Body of pancreas (tissue), 4 donors: ENCODE results near the gene CYB5RL. TPM values are rescaled to one million over a fixed set of nuclear protein-coding genes. Genes with fewer than 3 reads are reported as not detected.

ENCODE experiments used
- ATAC-seq: fragments of 150-250 bp; one replicate; pipeline ENCODE4 v1.9.1; 2016
- DNase-seq, 4 donors: peaks; one replicate each; pipeline ENCODE4 v3.0.0-alpha.2; 2019
- H3K27ac ChIP-seq, 4 donors: fragments of 200-600 bp; sonication (generic); 1 replicate in 3 of 4; 2 replicates in 1 of 4; pipeline versions ENCODE4 v1.5.1 to v1.6.1; 2016 to 2019; ENCODE audit warnings: mild to moderate bottlenecking in 1 of 4, mixed read lengths in 1 of 4, moderate library complexity in 1 of 4
- H3K27me3 ChIP-seq, 2 donors: fragments of 200-600 bp; sonication (generic); one replicate each; pipeline ENCODE4 v1.6.0; 2016; ENCODE audit warnings: mild to moderate bottlenecking in 1 of 2
- H3K36me3 ChIP-seq, 2 donors: fragments of 200-600 bp; sonication (generic); replicated peaks in 1 of 2; 2 replicates each; pipeline ENCODE4 v1.5.1; 2016; ENCODE audit warnings: low read depth in 2 of 2; ENCODE audit not compliant: insufficient read depth in 1 of 2
- H3K4me1 ChIP-seq: fragments of 200-600 bp; sonication (generic); one replicate; pipeline ENCODE4 v1.6.0; 2016
- H3K4me3 ChIP-seq, 2 donors: fragments of 200-600 bp; sonication (generic); 1 replicate in 1 of 2; 2 replicates in 1 of 2; pipeline ENCODE4 v1.5.1; 2016 to 2019
- H3K9me3 ChIP-seq, 3 donors: fragments of 200-600 bp; sonication (generic); 1 replicate in 2 of 3; 2 replicates in 1 of 3; pipeline ENCODE4 v1.5.1; 2016
- CTCF ChIP-seq, 7 experiments: fragments of 450-650 bp in 4 of 7; fragments of 200-600 bp in 3 of 7; sonication (generic) in 3 of 7; IDR thresholded peaks; one replicate each; pipeline ENCODE4 v1.5.1; 2016 to 2019; ENCODE audit warnings: antibody characterized with exemption in 7 of 7
- POLR2A ChIP-seq, 3 donors: fragments of 450-650 bp; IDR thresholded peaks; one replicate each; pipeline ENCODE4 v1.6.1; 2016; ENCODE audit warnings: antibody characterized with exemption in 3 of 3, mild to moderate bottlenecking in 2 of 3
- WGBS, 2 donors: methylation state at CpG; one replicate each; pipeline ENCODE4 v1.1.5; 2017; 5-methylcytosine and 5-hydroxymethylcytosine counted together
- intact Hi-C: fragments of 100-400 bp; cut with DNase I; formaldehyde crosslinking; loops from one replicate; pipeline ENCODE4 v1.15.1; 2023
- total RNA-seq, 2 donors: library from RNA; depleted of rRNA; stranded (reverse); fragments of >200 nt; gene quantifications; one replicate each; pipeline ENCODE4 v1.1.0, GENCODE V29; 2016

Gene CYB5RL
- total RNA-seq, 2 donors from 2014 or later: 6.5 to 13.2 TPM

DNA sequence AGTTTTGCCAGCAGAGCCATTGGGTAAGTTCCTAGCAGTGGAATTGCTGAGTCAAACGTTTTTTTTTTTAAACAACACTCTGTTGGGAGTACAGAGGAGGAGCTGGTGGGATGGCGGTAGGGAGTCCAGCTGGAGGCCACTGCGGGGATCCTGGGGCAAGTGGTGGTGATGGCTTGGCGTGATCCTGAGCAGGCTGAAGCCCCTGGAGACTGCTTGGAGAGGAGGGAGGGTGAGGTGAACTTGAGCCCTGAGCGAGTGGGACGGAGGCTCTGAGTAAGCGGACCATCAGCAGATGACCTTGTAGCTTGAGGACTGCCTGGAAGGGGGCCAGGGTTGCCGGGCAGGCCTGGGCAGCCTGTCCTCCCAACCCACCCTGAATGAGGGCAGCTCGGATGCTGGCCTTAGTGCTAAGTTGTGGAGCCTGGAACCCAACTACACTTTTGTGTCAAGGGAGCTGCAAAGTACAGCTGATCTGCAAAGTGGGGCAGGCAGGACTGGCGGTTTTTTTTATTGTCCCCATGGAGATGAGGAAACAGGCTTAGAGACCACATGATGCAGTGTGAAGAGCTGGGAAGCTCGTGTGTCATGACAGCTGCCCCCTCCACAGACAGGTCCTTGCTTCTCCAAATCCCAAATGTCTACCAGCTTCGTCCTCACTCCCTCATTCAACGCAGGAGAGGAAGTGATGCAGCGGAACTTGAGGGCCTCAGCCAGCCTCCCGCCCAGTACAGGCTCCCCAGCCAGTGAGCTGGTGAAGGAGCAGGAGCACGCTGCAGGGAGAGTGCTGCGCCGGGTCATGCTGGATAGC, 20.4 kb upstream of the CYB5RL start:
- Histone ChIP-seq H3K36me3 (peaks cover 0 to 20% of the 10 kb centered on the region in 2 donors), H3K4me1 (peaks cover 20% of the 10 kb centered on the region), H3K4me3 (no peak overlapping the region), H3K27me3 (no peaks in the 10 kb centered on the region), H3K27ac (peak overlapping the region; percentile 39 to 51 (median 46)), H3K9me3 (no peaks in the 10 kb centered on the region)
- WGBS, 2 donors: 37 to 66% methylated on average over 16 to 18 of the region's 18 CpGs
- TF ChIP-seq POLR2A (IDR thresholded peaks at IDR 0.05) (no peak), CTCF (IDR thresholded peaks at IDR 0.05) (no peak)
- ATAC-seq (peak; percentile 58), DNase-seq (peak; percentile 60 to 85 (median 78))
- intact Hi-C loops: no loop called here

DNA sequence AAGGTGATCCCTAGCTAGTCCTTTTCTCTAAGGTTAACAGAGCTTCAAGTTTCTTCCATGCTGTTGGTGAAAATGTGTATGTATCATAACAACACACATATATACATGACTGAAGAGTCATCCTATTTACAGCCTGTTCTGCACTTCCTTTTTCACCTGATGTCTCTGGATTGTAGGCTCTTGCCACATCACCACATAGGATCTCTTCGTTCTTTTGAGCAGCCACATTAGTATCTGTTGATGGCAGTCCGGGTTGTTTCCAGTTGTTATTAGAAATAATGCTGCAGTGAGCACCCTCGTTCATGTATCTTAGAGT, 19.8 kb upstream of the CYB5RL start:
- Histone ChIP-seq H3K4me3 (no peak overlapping the region), H3K36me3 (peaks cover 0 to 20% of the 10 kb centered on the region in 2 donors), H3K4me1 (peaks cover 20% of the 10 kb centered on the region), H3K9me3 (no peaks in the 10 kb centered on the region), H3K27me3 (no peaks in the 10 kb centered on the region), H3K27ac (peak overlapping the region in 3 of 4 donors; percentile 43 to 51 (median 48))
- whole genome bisulfite sequencing, 2 donors: 55 to 56% methylated on average over 3 of the region's 3 CpGs
- no peak for DNase-seq
- TF ChIP-seq CTCF (IDR thresholded peaks at IDR 0.05): no peak
- TF ChIP-seq POLR2A (IDR thresholded peaks at IDR 0.05): no peak
- intact Hi-C loops: no loop called here
- no peak for ATAC-seq

DNA sequence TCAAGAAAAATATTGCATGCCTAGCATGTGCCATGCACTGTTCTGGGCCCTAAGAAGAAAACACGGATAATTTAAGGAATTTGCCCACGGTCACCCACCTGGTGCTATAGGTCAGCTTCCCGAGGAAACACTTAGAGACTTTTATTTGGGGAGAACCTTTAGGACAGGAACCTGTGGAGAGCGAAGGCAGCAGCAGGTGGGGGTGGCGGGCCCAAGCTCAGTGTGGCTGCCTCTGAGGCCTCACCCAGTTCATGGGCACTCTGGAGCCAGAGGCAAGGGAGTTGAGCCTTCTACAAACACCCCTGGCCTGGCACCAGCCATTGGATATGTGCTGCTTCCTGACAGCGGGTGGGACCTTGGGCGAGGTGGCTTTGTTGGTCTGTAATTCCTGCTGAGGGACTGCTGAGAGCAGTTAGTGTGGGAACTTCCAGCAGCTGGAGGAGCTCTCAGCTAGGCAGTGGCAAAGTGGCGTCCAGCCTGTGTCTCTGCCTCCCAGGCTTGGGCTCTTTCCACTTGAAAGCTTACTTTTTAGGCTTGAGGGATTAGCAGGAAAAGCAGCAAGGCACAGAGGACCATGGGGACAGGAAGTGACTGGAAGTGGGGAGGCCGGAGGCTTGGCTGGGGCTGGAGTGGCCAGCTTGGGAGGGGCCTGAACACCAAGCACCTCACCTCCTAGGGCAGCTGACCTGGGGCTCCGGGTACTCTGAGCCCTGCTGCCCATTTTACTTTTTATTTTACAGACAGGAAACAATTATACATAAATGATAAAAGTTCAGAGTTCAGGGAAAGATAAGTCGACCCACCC, 19.3 kb upstream of the CYB5RL start:
- Histone ChIP-seq H3K4me1 (peaks cover 20% of the 10 kb centered on the region), H3K27me3 (no peaks in the 10 kb centered on the region), H3K4me3 (no peak overlapping the region), H3K36me3 (peaks cover 0 to 22% of the 10 kb centered on the region in 2 donors), H3K9me3 (no peaks in the 10 kb centered on the region), H3K27ac (peak overlapping the region; percentile 43 to 59 (median 50))
- WGBS, 2 donors: 62% methylated on average over 9 to 11 of the region's 11 CpGs
- ATAC-seq (no peak), DNase-seq (peak in 3 of 4 donors; percentile 31 to 77 (median 59))
- intact Hi-C loops: no loop called here
- TF ChIP-seq POLR2A (IDR thresholded peaks at IDR 0.05) (no peak), CTCF (IDR thresholded peaks at IDR 0.05) (no peak)

GRCh38 chr1:54215523-54215922, 15.7 kb upstream of the CYB5RL start:
- TF ChIP-seq CTCF (IDR thresholded peaks at IDR 0.05) (no peak), POLR2A (IDR thresholded peaks at IDR 0.05) (no peak)
- Histone ChIP-seq H3K36me3 (peaks cover 9 to 48% of the 10 kb centered on the region in 2 donors), H3K27ac (no peak overlapping the region), H3K9me3 (no peaks in the 10 kb centered on the region), H3K4me1 (peaks cover 19% of the 10 kb centered on the region), H3K27me3 (no peaks in the 10 kb centered on the region), H3K4me3 (no peak overlapping the region)
- DNase-seq (no peak), ATAC-seq (no peak)
- 88 to 92% methylated on average over 9 of the region's 9 CpGs for WGBS, 2 donors
- intact Hi-C loops: no loop called here
